Endothelial cell of umbilical vein (primary cell): Measurements from ENCODE around the gene OTX2.

ENCODE experiments used
- EZH2 ChIP-seq: IDR thresholded peaks from 2 replicates; pipeline ENCODE4 v1.6.1; 2012; ENCODE audit warnings: borderline replicate concordance, low read depth, mild to moderate bottlenecking, moderate library complexity, low read length, inconsistent platforms; ENCODE audit not compliant: severe bottlenecking
- POLR2AphosphoS5 ChIP-seq: IDR thresholded peaks from 2 replicates; pipeline ENCODE4 v1.6.1; 2012; ENCODE audit warnings: low read depth, mild to moderate bottlenecking, control low read depth, low read length, moderate library complexity; ENCODE audit not compliant: insufficient read depth
- TF ChIP-seq, protein P1 (sequence below), 2 donors: IDR thresholded peaks; 1 replicate in 1 of 2; 2 replicates in 1 of 2; pipeline ENCODE4 v1.5.1; 2011; ENCODE audit warnings: low read length in 2 of 2, mild to moderate bottlenecking in 2 of 2, moderate library complexity in 2 of 2, control low read depth in 1 of 2, inconsistent platforms in 1 of 2, low read depth in 1 of 2; ENCODE audit not compliant: insufficient read depth in 1 of 2; ENCODE audit errors: extremely low read depth in 1 of 2

DNA sequence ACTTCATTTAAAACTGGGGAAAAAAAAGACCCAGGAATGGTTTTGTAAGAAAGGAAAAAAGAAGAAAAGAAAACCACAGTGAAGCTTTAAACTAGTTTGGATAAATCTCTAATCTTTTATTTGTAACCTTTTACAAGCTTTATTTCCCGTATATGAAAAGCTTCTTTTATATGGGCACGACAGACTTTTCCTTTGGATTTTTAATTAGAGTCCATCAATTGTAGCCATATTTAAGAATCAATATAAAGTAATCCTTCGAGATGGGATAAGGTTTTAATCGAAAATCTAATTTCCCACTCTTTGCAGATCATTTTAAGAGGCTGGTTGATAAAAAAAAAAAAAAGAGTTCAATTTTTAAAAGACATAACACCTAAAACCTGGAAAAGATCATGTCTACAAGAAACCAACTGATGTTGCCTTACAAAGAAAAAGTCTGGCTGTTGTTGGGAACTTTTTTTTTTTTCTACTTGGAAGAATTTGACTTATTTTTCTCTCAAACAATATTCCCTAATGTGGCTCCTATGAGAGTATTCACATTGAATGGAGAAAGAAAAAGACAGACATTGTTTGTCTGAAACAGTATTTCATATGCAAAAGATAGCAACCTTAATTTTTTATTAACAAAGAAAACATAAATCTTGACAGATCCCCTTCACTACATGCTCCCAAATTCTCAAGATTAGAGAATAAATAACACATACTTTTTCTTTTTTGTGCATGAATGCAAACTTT lies 4.9 kb upstream of the OTX2 start:
- no peak for TF ChIP-seq EZH2
- TF ChIP-seq, protein P1, sequence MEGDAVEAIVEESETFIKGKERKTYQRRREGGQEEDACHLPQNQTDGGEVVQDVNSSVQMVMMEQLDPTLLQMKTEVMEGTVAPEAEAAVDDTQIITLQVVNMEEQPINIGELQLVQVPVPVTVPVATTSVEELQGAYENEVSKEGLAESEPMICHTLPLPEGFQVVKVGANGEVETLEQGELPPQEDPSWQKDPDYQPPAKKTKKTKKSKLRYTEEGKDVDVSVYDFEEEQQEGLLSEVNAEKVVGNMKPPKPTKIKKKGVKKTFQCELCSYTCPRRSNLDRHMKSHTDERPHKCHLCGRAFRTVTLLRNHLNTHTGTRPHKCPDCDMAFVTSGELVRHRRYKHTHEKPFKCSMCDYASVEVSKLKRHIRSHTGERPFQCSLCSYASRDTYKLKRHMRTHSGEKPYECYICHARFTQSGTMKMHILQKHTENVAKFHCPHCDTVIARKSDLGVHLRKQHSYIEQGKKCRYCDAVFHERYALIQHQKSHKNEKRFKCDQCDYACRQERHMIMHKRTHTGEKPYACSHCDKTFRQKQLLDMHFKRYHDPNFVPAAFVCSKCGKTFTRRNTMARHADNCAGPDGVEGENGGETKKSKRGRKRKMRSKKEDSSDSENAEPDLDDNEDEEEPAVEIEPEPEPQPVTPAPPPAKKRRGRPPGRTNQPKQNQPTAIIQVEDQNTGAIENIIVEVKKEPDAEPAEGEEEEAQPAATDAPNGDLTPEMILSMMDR (IDR thresholded peaks at IDR 0.05; ENCODE audit: extremely low read depth in 1 of 2, insufficient read depth in 1 of 2, low read depth in 1 of 2, low read length in 2 of 2): no peak
- no peak for TF ChIP-seq POLR2AphosphoS5
